SK-N-SH (cell line): Measurements from ENCODE around the gene RBM20. TPM values are rescaled to one million over a fixed set of nuclear protein-coding genes. Genes with fewer than 3 reads are reported as not detected.

ENCODE experiments used
- CTCF ChIA-PET: fragments of 300-600, 350-600 bp; formaldehyde crosslinking; extraction: SDS; loops from one replicate; lab custom pipeline; 2021; lab: Yijun Ruan, JAX
- POLR2A ChIA-PET: fragments of 350-600 bp; sonication (Branson Sonifier 250); formaldehyde crosslinking; extraction: SDS; loops from one replicate; lab custom pipeline; 2020; ENCODE audit warnings: antibody characterized with exemption, inconsistent platforms; lab: Yijun Ruan, JAX
- DNase-seq: peaks from one replicate; pipeline ENCODE4 v3.0.0; 2012
- H2AFZ ChIP-seq: fragments of 200-600 bp; sonication (generic); 2 replicates; pipeline ENCODE4 v1.8.1; 2016; ENCODE audit warnings: antibody characterized with exemption, mild to moderate bottlenecking, low read depth
- H3F3A ChIP-seq: fragments of 200-600 bp; sonication (generic); replicated peaks from 2 replicates; pipeline ENCODE3; 2016; ENCODE audit warnings: antibody characterized with exemption, mild to moderate bottlenecking; ENCODE audit not compliant: insufficient read depth
- H3K27ac ChIP-seq, 2 experiments: fragments of 200-500 bp in 1 of 2; fragments of 200-600 bp in 1 of 2; sonication (Bioruptor generic) in 1 of 2; sonication (generic), shearing (Covaris generic) in 1 of 2; 2 replicates each; pipeline versions ENCODE4 v1.5.1 to v1.6.1; 2014 to 2016; ENCODE audit warnings: low read depth in 2 of 2, inconsistent platforms in 1 of 2, low read length in 1 of 2, mild to moderate bottlenecking in 1 of 2, mixed read lengths in 1 of 2
- H3K27me3 ChIP-seq: fragments of 200-600 bp; sonication (generic), shearing (Covaris generic); 2 replicates; pipeline ENCODE4 v1.6.1; 2016; ENCODE audit warnings: mixed run types; ENCODE audit not compliant: insufficient read depth
- H3K36me3 ChIP-seq, 2 experiments: fragments of 200-500 bp in 1 of 2; fragments of 200-600 bp in 1 of 2; sonication (Bioruptor generic) in 1 of 2; sonication (generic) in 1 of 2; replicated peaks in 1 of 2; 2 replicates each; pipeline versions ENCODE3 to v1.5.1; 2014 to 2016; ENCODE audit warnings: low read length in 1 of 2, mild to moderate bottlenecking in 1 of 2; ENCODE audit not compliant: insufficient read depth in 2 of 2, control insufficient read depth in 1 of 2
- H3K4me1 ChIP-seq, 2 experiments: fragments of 200-500 bp in 1 of 2; fragments of 200-600 bp in 1 of 2; sonication (Bioruptor generic) in 1 of 2; sonication (generic), shearing (Covaris generic) in 1 of 2; 2 replicates each; pipeline versions ENCODE4 v1.5.1 to v1.6.1; 2014 to 2016; ENCODE audit warnings: low read depth in 1 of 2, low read length in 1 of 2, mixed run types in 1 of 2; ENCODE audit not compliant: insufficient read depth in 2 of 2, control insufficient read depth in 1 of 2
- H3K4me2 ChIP-seq: fragments of 200-600 bp; sonication (generic), shearing (Covaris generic); 2 replicates; pipeline ENCODE4 v1.6.1; 2017; ENCODE audit warnings: mixed run types
- H3K4me3 ChIP-seq, 2 experiments: fragments of 200-500 bp in 1 of 2; fragments of 200-600 bp in 1 of 2; sonication (Bioruptor generic) in 1 of 2; sonication (generic), shearing (Covaris generic) in 1 of 2; 2 replicates each; pipeline versions ENCODE4 v1.5.1 to v1.8.1; 2014 to 2016; ENCODE audit warnings: low read depth in 2 of 2, inconsistent platforms in 1 of 2, low read length in 1 of 2, mild to moderate bottlenecking in 1 of 2, mixed read lengths in 1 of 2, moderate library complexity in 1 of 2
- H3K79me2 ChIP-seq: fragments of 200-600 bp; sonication (generic); 2 replicates; pipeline ENCODE4 v1.8.1; 2017; ENCODE audit warnings: mild to moderate bottlenecking; ENCODE audit not compliant: insufficient read depth
- H3K9ac ChIP-seq: fragments of 200-600 bp; sonication (generic); 2 replicates; pipeline ENCODE4 v1.6.1; 2017; ENCODE audit warnings: mixed run types
- H3K9me2 ChIP-seq: fragments of 200-600 bp; sonication (generic); 2 replicates; pipeline ENCODE4 v1.6.1; 2017; ENCODE audit warnings: mixed run types
- H3K9me3 ChIP-seq: fragments of 200-600 bp; sonication (generic); 2 replicates; pipeline ENCODE4 v1.6.1; 2017; ENCODE audit warnings: mixed run types, mild to moderate bottlenecking, moderate library complexity
- H4K20me1 ChIP-seq: fragments of 200-600 bp; sonication (generic); 2 replicates; pipeline ENCODE4 v1.6.1; 2017; ENCODE audit warnings: mild to moderate bottlenecking, mixed run types; ENCODE audit not compliant: insufficient read depth
- CHD2 ChIP-seq: fragments of 150-350 bp; IDR thresholded peaks from 2 replicates; pipeline ENCODE4 v1.6.1; 2018; ENCODE audit warnings: low read length; ENCODE audit not compliant: partially characterized antibody
- ELF1 ChIP-seq: IDR thresholded peaks from 2 replicates; pipeline ENCODE4 v1.4.0; 2012
- EZH2phosphoT487 ChIP-seq: fragments of 200-600 bp; sonication (generic); IDR thresholded peaks from 2 replicates; pipeline ENCODE4 v1.6.1; 2017; ENCODE audit warnings: low read depth, mixed run types, mild to moderate bottlenecking, antibody characterized with exemption, moderate library complexity, borderline replicate concordance
- FOSL2 ChIP-seq: IDR thresholded peaks from 2 replicates; pipeline ENCODE4 v1.4.0; 2012; ENCODE audit warnings: low read depth, mild to moderate bottlenecking, moderate library complexity, borderline replicate concordance
- FOXJ3 ChIP-seq: sonication (generic); formaldehyde crosslinking; IDR thresholded peaks from 2 replicates; pipeline ENCODE4 v1.5.1; 2020; ENCODE audit warnings: mild to moderate bottlenecking, missing genetic modification reagents
- FOXM1 ChIP-seq: IDR thresholded peaks from 2 replicates; pipeline ENCODE4 v1.4.0; 2012; ENCODE audit warnings: low read depth, mild to moderate bottlenecking
- GABPA ChIP-seq: IDR thresholded peaks from 2 replicates; pipeline ENCODE4 v1.4.0; 2012; ENCODE audit warnings: low read depth, mild to moderate bottlenecking
- GATA2 ChIP-seq: sonication (generic); formaldehyde crosslinking; IDR thresholded peaks from 2 replicates; pipeline ENCODE4 v1.5.0; 2020; ENCODE audit warnings: mild to moderate bottlenecking, missing genetic modification reagents
- JUND ChIP-seq: IDR thresholded peaks from 2 replicates; pipeline ENCODE4 v1.4.0; 2012
- MEF2A ChIP-seq: IDR thresholded peaks from 2 replicates; pipeline ENCODE4 v1.4.0; 2012; ENCODE audit warnings: low read depth, borderline replicate concordance
- NFIC ChIP-seq: IDR thresholded peaks from 2 replicates; pipeline ENCODE4 v1.4.0; 2012; ENCODE audit warnings: borderline replicate concordance
- POLR2AphosphoS5 ChIP-seq: IDR thresholded peaks from 2 replicates; pipeline ENCODE4 v1.6.1; 2012; ENCODE audit warnings: low read depth, low read length
- RCOR1 ChIP-seq: fragments of 150-350 bp; IDR thresholded peaks from 2 replicates; pipeline ENCODE4 v1.6.1; 2017; ENCODE audit warnings: antibody characterized with exemption, low read length
- RFX5 ChIP-seq: IDR thresholded peaks from 2 replicates; pipeline ENCODE4 v1.6.1; 2012; ENCODE audit warnings: mild to moderate bottlenecking, improper control_type of control experiment, low read length
- RXRA ChIP-seq: IDR thresholded peaks from 2 replicates; pipeline ENCODE4 v1.4.0; 2012; ENCODE audit warnings: low read depth, mild to moderate bottlenecking, borderline replicate concordance
- SIN3A ChIP-seq: IDR thresholded peaks from 2 replicates; pipeline ENCODE4 v1.6.1; 2012; ENCODE audit warnings: low read depth, mild to moderate bottlenecking, low read length, moderate library complexity, borderline replicate concordance
- SMC3 ChIP-seq: IDR thresholded peaks from 2 replicates; pipeline ENCODE4 v1.6.1; 2012; ENCODE audit warnings: low read depth, low read length, improper control_type of control experiment
- TAF1 ChIP-seq: IDR thresholded peaks from 2 replicates; pipeline ENCODE4 v1.6.1; 2012; ENCODE audit warnings: low read depth, mild to moderate bottlenecking, low read length, moderate library complexity, borderline replicate concordance
- TCF12 ChIP-seq: IDR thresholded peaks from 2 replicates; pipeline ENCODE4 v1.4.0; 2012
- TEAD4 ChIP-seq: IDR thresholded peaks from 2 replicates; pipeline ENCODE4 v1.4.0; 2012; ENCODE audit warnings: mild to moderate bottlenecking, borderline replicate concordance; ENCODE audit not compliant: insufficient read depth
- YY1 ChIP-seq: IDR thresholded peaks from 2 replicates; pipeline ENCODE4 v1.4.0; 2012; ENCODE audit warnings: low read depth, mild to moderate bottlenecking
- WGBS: methylation state at CpG from one replicate; pipeline ENCODE4 v1.1.6; 2017; ENCODE audit warnings: low lambda C conversion rate; 5-methylcytosine and 5-hydroxymethylcytosine counted together
- polyA plus RNA-seq, 3 experiments: library from polyadenylated mRNA; depleted of rRNA; stranded (reverse); fragments of >200 nt; gene quantifications; 2 replicates each; pipeline ENCODE4 v1.2.3, GENCODE V29; 2012
- TF ChIP-seq, protein P1 (sequence below): fragments of 150-350 bp; IDR thresholded peaks from 2 replicates; pipeline ENCODE4 v1.6.1; 2017; ENCODE audit warnings: antibody characterized with exemption, low read length, low read depth, borderline replicate concordance
- TF ChIP-seq, protein P2 (sequence below): IDR thresholded peaks from 2 replicates; pipeline ENCODE4; 2012
- TF ChIP-seq, protein P3 (sequence below): IDR thresholded peaks from 2 replicates; pipeline ENCODE4 v1.4.0; 2012; ENCODE audit warnings: low read depth, borderline replicate concordance
- TF ChIP-seq, protein P4 (sequence below): IDR thresholded peaks from 2 replicates; pipeline ENCODE4 v1.4.0; 2012; ENCODE audit warnings: low read depth, borderline replicate concordance

Gene RBM20
- polyA plus RNA-seq, 1 of the 3 experiments (the other 2 are of a cell fraction), result 0.64 TPM

DNA sequence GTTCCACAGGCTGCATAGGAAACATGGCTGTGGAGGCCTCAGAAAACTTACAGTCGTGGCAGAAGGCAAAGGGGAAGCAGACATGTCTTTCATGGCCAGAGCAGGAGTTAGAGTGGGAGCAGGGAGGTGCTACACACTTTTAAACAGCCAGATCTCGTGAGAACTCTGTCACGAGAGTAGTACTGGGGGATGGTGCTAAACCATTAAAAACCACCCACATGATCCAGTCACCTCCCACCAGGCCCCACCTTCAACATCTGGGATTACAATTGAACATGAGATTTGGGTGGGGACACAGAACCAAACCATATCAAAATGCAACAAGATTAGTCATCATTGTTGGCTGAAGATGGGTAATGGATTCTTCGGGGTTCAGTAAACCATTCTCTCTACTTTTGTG, 162.2 kb downstream of the RBM20 start:
- no peaks in the 10 kb centered on the region for H3F3A ChIP-seq
- no peaks in the 10 kb centered on the region for H3K9me3 ChIP-seq
- 69% methylated on average over 4 of the region's 4 CpGs for WGBS
- H4K20me1 ChIP-seq, result no peaks in the 10 kb centered on the region
- H3K4me3 ChIP-seq, result no peak overlapping the region
- no peaks in the 10 kb centered on the region for H3K79me2 ChIP-seq
- H3K27ac ChIP-seq, result no peak overlapping the region
- TF ChIP-seq TAF1, result no peak
- no peak for TF ChIP-seq JUND
- TF ChIP-seq, protein P1, sequence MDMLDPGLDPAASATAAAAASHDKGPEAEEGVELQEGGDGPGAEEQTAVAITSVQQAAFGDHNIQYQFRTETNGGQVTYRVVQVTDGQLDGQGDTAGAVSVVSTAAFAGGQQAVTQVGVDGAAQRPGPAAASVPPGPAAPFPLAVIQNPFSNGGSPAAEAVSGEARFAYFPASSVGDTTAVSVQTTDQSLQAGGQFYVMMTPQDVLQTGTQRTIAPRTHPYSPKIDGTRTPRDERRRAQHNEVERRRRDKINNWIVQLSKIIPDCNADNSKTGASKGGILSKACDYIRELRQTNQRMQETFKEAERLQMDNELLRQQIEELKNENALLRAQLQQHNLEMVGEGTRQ, result no peak
- TF ChIP-seq YY1, result no peak
- no peak for TF ChIP-seq FOSL2
- no peak for TF ChIP-seq FOXJ3 (CRISPR knock-in tag)
- no peak for TF ChIP-seq EZH2phosphoT487
- no peak for TF ChIP-seq RFX5
- TF ChIP-seq FOXM1, result no peak
- TF ChIP-seq POLR2AphosphoS5, result no peak
- no peak for TF ChIP-seq TEAD4
- TF ChIP-seq NFIC, result no peak
- TF ChIP-seq, protein P2, sequence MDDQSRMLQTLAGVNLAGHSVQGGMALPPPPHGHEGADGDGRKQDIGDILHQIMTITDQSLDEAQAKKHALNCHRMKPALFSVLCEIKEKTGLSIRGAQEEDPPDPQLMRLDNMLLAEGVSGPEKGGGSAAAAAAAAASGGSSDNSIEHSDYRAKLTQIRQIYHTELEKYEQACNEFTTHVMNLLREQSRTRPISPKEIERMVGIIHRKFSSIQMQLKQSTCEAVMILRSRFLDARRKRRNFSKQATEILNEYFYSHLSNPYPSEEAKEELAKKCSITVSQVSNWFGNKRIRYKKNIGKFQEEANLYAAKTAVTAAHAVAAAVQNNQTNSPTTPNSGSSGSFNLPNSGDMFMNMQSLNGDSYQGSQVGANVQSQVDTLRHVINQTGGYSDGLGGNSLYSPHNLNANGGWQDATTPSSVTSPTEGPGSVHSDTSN, result no peak
- no peak for TF ChIP-seq TCF12
- TF ChIP-seq RCOR1, result no peak
- no peak for TF ChIP-seq MEF2A
- H3K4me1 ChIP-seq, result peaks cover 8 to 31% of the 10 kb centered on the region in 2 experiments; a peak in 3 of 4 replicates
- H3K9me2 ChIP-seq, result no peaks in the 10 kb centered on the region
- H3K36me3 ChIP-seq, result no peaks in the 10 kb centered on the region
- no peak overlapping the region for H3K9ac ChIP-seq
- DNase-seq, result no peak
- H2AFZ ChIP-seq, result no peak overlapping the region
- no peak overlapping the region for H3K4me2 ChIP-seq
- H3K27me3 ChIP-seq, result no peaks in the 10 kb centered on the region
- CTCF ChIA-PET, result no interaction called here
- POLR2A ChIA-PET, result interaction anchor here (0.6 kb wide), 1 partner anchor 13 kb away, joined by 3 read pairs; no protein-coding TSS in a partner anchor

DNA sequence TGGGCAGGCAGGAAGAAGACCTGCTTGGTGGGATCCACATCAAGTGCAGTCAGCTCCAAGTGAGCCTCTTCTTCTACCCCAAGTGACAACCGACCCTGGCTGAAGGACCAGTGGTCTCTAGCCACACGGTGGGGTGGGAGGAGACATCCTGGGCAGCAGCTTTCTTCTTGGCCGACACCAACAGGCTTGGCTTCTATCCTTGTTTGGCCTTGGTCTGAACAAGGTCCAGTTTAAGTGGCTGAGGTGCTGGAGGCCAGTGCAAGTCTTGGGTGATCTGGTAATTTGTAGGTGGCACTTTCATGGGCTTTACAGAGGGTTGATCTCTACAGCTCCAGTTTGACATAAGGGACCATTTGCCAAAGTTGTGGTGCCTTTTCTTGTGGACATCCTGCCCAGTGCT, 164.0 kb downstream of the RBM20 start:
- Histone ChIP-seq H3K79me2 (no peaks in the 10 kb centered on the region), H3F3A (no peaks in the 10 kb centered on the region), H3K27me3 (no peaks in the 10 kb centered on the region), H3K27ac (no peak overlapping the region), H3K9me3 (no peaks in the 10 kb centered on the region), H3K4me2 (no peak overlapping the region), H2AFZ (no peak overlapping the region), H3K9me2 (no peaks in the 10 kb centered on the region), H3K4me1 (peaks cover 0 to 20% of the 10 kb centered on the region in 2 experiments; a peak in 2 of 4 replicates), H3K9ac (no peak overlapping the region), H3K36me3 (no peaks in the 10 kb centered on the region), H3K4me3 (no peak overlapping the region), H4K20me1 (no peaks in the 10 kb centered on the region)
- ChIA-PET POLR2A (no interaction called here), CTCF (interaction anchor here (1.4 kb wide), 1 partner anchor 62 kb away, joined by 5 read pairs; no protein-coding TSS in a partner anchor)
- DNase-seq, result no peak
- WGBS, result no CpG with 5 or more reads among the region's 3 CpGs
- TF ChIP-seq GATA2 (no peak), EZH2phosphoT487 (no peak), RFX5 (no peak), RCOR1 (no peak), ELF1 (no peak), TEAD4 (no peak), YY1 (no peak), CHD2 (no peak), RXRA (no peak), FOXJ3 (CRISPR knock-in tag) (no peak), SMC3 (no peak), SIN3A (no peak), TCF12 (no peak), GABPA (no peak), POLR2AphosphoS5 (no peak)
- TF ChIP-seq, protein P3, sequence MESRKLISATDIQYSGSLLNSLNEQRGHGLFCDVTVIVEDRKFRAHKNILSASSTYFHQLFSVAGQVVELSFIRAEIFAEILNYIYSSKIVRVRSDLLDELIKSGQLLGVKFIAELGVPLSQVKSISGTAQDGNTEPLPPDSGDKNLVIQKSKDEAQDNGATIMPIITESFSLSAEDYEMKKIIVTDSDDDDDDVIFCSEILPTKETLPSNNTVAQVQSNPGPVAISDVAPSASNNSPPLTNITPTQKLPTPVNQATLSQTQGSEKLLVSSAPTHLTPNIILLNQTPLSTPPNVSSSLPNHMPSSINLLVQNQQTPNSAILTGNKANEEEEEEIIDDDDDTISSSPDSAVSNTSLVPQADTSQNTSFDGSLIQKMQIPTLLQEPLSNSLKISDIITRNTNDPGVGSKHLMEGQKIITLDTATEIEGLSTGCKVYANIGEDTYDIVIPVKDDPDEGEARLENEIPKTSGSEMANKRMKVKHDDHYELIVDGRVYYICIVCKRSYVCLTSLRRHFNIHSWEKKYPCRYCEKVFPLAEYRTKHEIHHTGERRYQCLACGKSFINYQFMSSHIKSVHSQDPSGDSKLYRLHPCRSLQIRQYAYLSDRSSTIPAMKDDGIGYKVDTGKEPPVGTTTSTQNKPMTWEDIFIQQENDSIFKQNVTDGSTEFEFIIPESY, result no peak
- TF ChIP-seq, protein P4, sequence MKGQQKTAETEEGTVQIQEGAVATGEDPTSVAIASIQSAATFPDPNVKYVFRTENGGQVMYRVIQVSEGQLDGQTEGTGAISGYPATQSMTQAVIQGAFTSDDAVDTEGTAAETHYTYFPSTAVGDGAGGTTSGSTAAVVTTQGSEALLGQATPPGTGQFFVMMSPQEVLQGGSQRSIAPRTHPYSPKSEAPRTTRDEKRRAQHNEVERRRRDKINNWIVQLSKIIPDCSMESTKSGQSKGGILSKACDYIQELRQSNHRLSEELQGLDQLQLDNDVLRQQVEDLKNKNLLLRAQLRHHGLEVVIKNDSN, result no peak
